HepG2 (cell line): ENCODE measurements around the gene MCOLN1. TPM values are rescaled to one million over a fixed set of nuclear protein-coding genes. Genes with fewer than 3 reads are reported as not detected.

Experiments
- ATAC-seq: fragments of 200-7000 bp; cut with Tn5 transposase; 3 replicates; pipeline ENCODE4 v1.9.1; 2020; ENCODE audit warnings: mild to moderate bottlenecking, moderate library complexity
- BruUV-seq: library from RNA; stranded (reverse); fragments of 400-500 nt; replicated peaks from 2 replicates; lab custom pipeline; 2021; lab: Mats Ljungman, UMichigan
- CTCF ChIA-PET: fragments of 300-600 bp; formaldehyde crosslinking; extraction: SDS; loops from one replicate; lab custom pipeline; 2021; ENCODE audit warnings: low total read pairs, inconsistent platforms, low intra/inter-chr PET ratio; lab: Yijun Ruan, JAX
- POLR2A ChIA-PET: fragments of 350-600 bp; sonication (Branson Sonifier 250); formaldehyde crosslinking; loops from one replicate; lab custom pipeline; 2020; ENCODE audit warnings: antibody characterized with exemption, inconsistent platforms; lab: Yijun Ruan, JAX
- DNase-seq: peaks from one replicate; pipeline ENCODE4 v3.0.0-alpha.2; 2015; ENCODE audit warnings: low spot score
- FAIRE-seq: peaks from 3 replicates; lab custom pipeline; 2011; peaks lifted over from hg19 to GRCh38; lab: Jason Lieb, UNC
- H2AFZ ChIP-seq: one replicate; pipeline ENCODE4 v1.6.1; 2011; ENCODE audit warnings: low read length, inconsistent platforms
- H3K27ac ChIP-seq: fragments of 300-600 bp; 3 replicates; pipeline ENCODE4 v1.8.0; 2011; ENCODE audit warnings: mixed run types, mild to moderate bottlenecking, mixed read lengths, low read length, inconsistent platforms; ENCODE audit not compliant: insufficient read depth; ENCODE audit errors: extremely low read length
- H3K27me3 ChIP-seq, 2 experiments: fragments of 200-600 bp in 1 of 2; 2 replicates in 1 of 2; 3 replicates in 1 of 2; pipeline versions ENCODE4 v1.6.0 to v1.8.0; 2011; ENCODE audit warnings: low read length in 2 of 2, mild to moderate bottlenecking in 2 of 2, moderate library complexity in 2 of 2, inconsistent platforms in 1 of 2; ENCODE audit not compliant: insufficient read depth in 2 of 2, control insufficient read depth in 1 of 2
- H3K36me3 ChIP-seq, 2 experiments: fragments of 200-600 bp in 1 of 2; replicated peaks in 1 of 2; 2 replicates in 1 of 2; 3 replicates in 1 of 2; pipeline versions ENCODE4 v1.5.1 to v1.8.0; 2011; ENCODE audit warnings: low read length in 2 of 2, inconsistent platforms in 1 of 2; ENCODE audit not compliant: insufficient read depth in 2 of 2, control insufficient read depth in 1 of 2
- H3K4me1 ChIP-seq: 2 replicates; pipeline ENCODE4 v1.5.1; 2012; ENCODE audit warnings: low read length, inconsistent platforms; ENCODE audit not compliant: insufficient read depth
- H3K4me2 ChIP-seq: 2 replicates; pipeline ENCODE4 v1.6.0; 2011; ENCODE audit warnings: low read depth, low read length, inconsistent platforms
- H3K4me3 ChIP-seq, 3 experiments: fragments of 200-600 bp in 1 of 3; sonication (generic), shearing (Covaris generic) in 1 of 3; replicated peaks in 1 of 3; 2 replicates each; pipeline ENCODE4 v1.5.1; 2011 to 2016; ENCODE audit warnings: low read length in 3 of 3, inconsistent platforms in 2 of 3, low read depth in 2 of 3, mild to moderate bottlenecking in 2 of 3, control low read depth in 1 of 3, mixed read lengths in 1 of 3; ENCODE audit not compliant: insufficient read depth in 1 of 3
- H3K79me2 ChIP-seq: one replicate; pipeline ENCODE4 v1.6.1; 2011; ENCODE audit warnings: low read length, inconsistent platforms; ENCODE audit not compliant: insufficient read depth
- H3K9ac ChIP-seq: 2 replicates; pipeline ENCODE4 v1.6.0; 2011; ENCODE audit warnings: mild to moderate bottlenecking, low read depth, low read length, inconsistent platforms; ENCODE audit not compliant: insufficient read depth
- H3K9me3 ChIP-seq: 2 replicates; pipeline ENCODE4 v1.5.1; 2012; ENCODE audit warnings: mild to moderate bottlenecking, low read length
- H4K20me1 ChIP-seq: 2 replicates; pipeline ENCODE4 v1.6.0; 2011; ENCODE audit warnings: inconsistent platforms, mild to moderate bottlenecking, low read length, moderate library complexity; ENCODE audit not compliant: insufficient read depth
- FOXO4 ChIP-seq: sonication (generic); formaldehyde crosslinking; conservative IDR thresholded peaks from 2 replicates; pipeline ENCODE4 v1.8.1; 2023; ENCODE audit warnings: missing genetic modification reagents
- GTF2F1 ChIP-seq: fragments of 150-350 bp; IDR thresholded peaks from 2 replicates; pipeline ENCODE4 v1.6.1; 2014; ENCODE audit warnings: low read length
- MEIS1 ChIP-seq: sonication (generic); formaldehyde crosslinking; IDR thresholded peaks from 2 replicates; pipeline ENCODE4 v1.9.0; 2021; ENCODE audit warnings: mild to moderate bottlenecking, missing genetic modification reagents, moderate library complexity, borderline replicate concordance
- PAX8 ChIP-seq: sonication (generic); formaldehyde crosslinking; IDR thresholded peaks from 2 replicates; pipeline ENCODE4 v1.8.0; 2022; ENCODE audit warnings: mild to moderate bottlenecking, missing genetic modification reagents, borderline replicate concordance
- RFX3 ChIP-seq: IDR thresholded peaks from 2 replicates; pipeline ENCODE4 v1.6.1; 2016; ENCODE audit warnings: missing biosample characterization, missing genetic modification reagents
- SALL1 ChIP-seq: sonication (generic); formaldehyde crosslinking; IDR thresholded peaks from 2 replicates; pipeline ENCODE4 v1.8.0; 2022; ENCODE audit warnings: mild to moderate bottlenecking, missing genetic modification reagents
- ZBTB38 ChIP-seq: sonication (generic); formaldehyde crosslinking; IDR thresholded peaks from 2 replicates; pipeline ENCODE4 v1.5.1; 2020; ENCODE audit warnings: mild to moderate bottlenecking, missing genetic modification reagents
- WGBS: methylation state at CpG from one replicate; pipeline ENCODE4 v1.1.6; 2017; ENCODE audit warnings: low lambda C conversion rate; 5-methylcytosine and 5-hydroxymethylcytosine counted together
- in situ Hi-C: cut with HindIII; loops from 2 replicates; pipeline ENCODE4 v1.10.0; 2017; ENCODE audit warnings: low pct_unique_long_range_greater_than_20kb; ENCODE audit not compliant: extremely low pct_ligation_motif_present
- intact Hi-C: fragments of 100-400 bp; cut with micrococcal nuclease; formaldehyde crosslinking; loops from one replicate; pipeline ENCODE4 v1.10.0; 2022; ENCODE audit not compliant: unreplicated experiment
- polyA plus RNA-seq, 8 experiments: library from polyadenylated mRNA; depleted of rRNA in 3 of 8; stranded (reverse) in 7 of 8; unstranded in 1 of 8; fragments of >200 nt; fragmentation: Illumina TruSeq in 4 of 8; extraction: Trizol in 4 of 8; gene quantifications; 2 replicates each; pipeline versions ENCODE4 v1.2.1 to v1.2.3, GENCODE V29; 2011 to 2016; ENCODE audit warnings: low read depth in 4 of 8, missing spikeins in 1 of 8, mixed read lengths in 1 of 8; ENCODE audit not compliant: insufficient read depth in 1 of 8
- total RNA-seq, 5 experiments: library from RNA; depleted of rRNA; stranded (reverse); fragments of >200 nt; fragmentation: Illumina TruSeq; extraction: Trizol; gene quantifications; 2 replicates each; pipeline ENCODE4 v1.2.3, GENCODE V29; 2016; ENCODE audit warnings: low read depth in 1 of 5
- TF ChIP-seq, protein P1 (sequence below): sonication (generic); formaldehyde crosslinking; IDR thresholded peaks from 2 replicates; pipeline ENCODE4 v1.8.1; 2023; ENCODE audit warnings: mild to moderate bottlenecking, missing genetic modification reagents

Gene MCOLN1
- total and polyA plus RNA-seq, 2 of the 13 experiments (the other 11 are each of a cell fraction or from before 2014, with no cell fraction given), result 3.4 to 15.7 TPM

DNA sequence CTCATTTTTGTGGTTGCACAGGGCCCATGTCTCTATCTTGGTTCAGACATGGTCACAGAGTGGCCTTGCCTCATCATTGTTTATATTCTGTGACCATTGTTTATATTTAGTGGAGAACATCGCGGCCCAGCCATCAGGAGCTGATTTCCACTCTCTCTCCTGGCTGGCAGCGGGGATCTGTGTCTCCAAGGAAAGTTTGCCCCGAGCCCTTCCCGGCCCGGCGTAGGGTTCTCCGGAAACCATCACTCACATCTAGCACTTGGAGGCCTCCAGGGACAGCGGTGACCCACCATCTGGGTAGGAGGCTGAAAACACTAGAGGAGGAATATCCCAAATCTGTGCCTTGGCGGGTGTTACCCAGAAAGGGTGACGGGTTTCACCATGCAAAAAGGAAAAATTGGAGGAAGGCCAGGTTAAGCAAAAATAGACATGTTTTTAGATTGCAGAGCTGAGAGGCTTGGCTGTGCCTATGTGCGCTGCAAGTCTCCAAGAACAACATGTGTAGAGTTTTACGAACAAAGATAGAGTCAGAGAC lies 7.2 kb upstream of the MCOLN1 start:
- DNase-seq, result no peak
- BruUV-seq, result no TSS peak
- intact Hi-C loops, result no loop called here
- H4K20me1 ChIP-seq, result no peaks in the 10 kb centered on the region
- H3K9ac ChIP-seq, result peak overlapping the region; percentile 75
- H3K36me3 ChIP-seq, result no peaks in the 10 kb centered on the region
- WGBS, result 77% methylated on average over 13 of the region's 13 CpGs
- H3K9me3 ChIP-seq, result no peaks in the 10 kb centered on the region
- no peak overlapping the region for H3K27ac ChIP-seq
- H3K79me2 ChIP-seq, result no peaks in the 10 kb centered on the region
- in situ Hi-C loops, result no loop called here
- peak overlapping the region; percentile 51 to 75 (median 62); a peak in 5 of 6 replicates for H3K4me3 ChIP-seq
- H3K4me1 ChIP-seq, result peaks cover 18% of the 10 kb centered on the region
- CTCF ChIA-PET, result no interaction called here
- POLR2A ChIA-PET, result interaction anchor here (1.9 kb wide), 1 partner anchor 9 kb away, joined by 7 read pairs; no protein-coding TSS in a partner anchor
- H3K4me2 ChIP-seq, result peak overlapping the region; percentile 80
- TF ChIP-seq ZBTB38 (CRISPR knock-in tag) (peak; percentile 34; the same call in 1 of the 2 replicates), GTF2F1 (no peak), PAX8 (CRISPR knock-in tag) (no peak), RFX3 (no peak), SALL1 (CRISPR knock-in tag) (0 out of 2 replicates have a peak, but pooled peaks have one; percentile 6), FOXO4 (CRISPR knock-in tag) (0 out of 2 replicates have a peak, but pooled peaks have one; percentile 37), MEIS1 (0 out of 2 replicates have a peak, but pooled peaks have one; percentile 33)
- TF ChIP-seq, protein P1, sequence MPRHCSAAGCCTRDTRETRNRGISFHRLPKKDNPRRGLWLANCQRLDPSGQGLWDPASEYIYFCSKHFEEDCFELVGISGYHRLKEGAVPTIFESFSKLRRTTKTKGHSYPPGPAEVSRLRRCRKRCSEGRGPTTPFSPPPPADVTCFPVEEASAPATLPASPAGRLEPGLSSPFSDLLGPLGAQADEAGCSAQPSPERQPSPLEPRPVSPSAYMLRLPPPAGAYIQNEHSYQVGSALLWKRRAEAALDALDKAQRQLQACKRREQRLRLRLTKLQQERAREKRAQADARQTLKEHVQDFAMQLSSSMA (CRISPR knock-in tag), result no peak
- peak overlapping the region; percentile 93 for H2AFZ ChIP-seq
- ATAC-seq, result no peak
- H3K27me3 ChIP-seq, result no peaks in the 10 kb centered on the region; a peak in 1 of 5 replicates
- no peak for FAIRE-seq
